Muscle of leg (tissue), 11 donors: ENCODE results near the gene TRPM5. TPM values are rescaled to one million over a fixed set of nuclear protein-coding genes. Genes with fewer than 3 reads are reported as not detected.

Experiments used
- DNase-seq: peaks from one replicate; pipeline ENCODE4 v3.0.0; 2013
- H3K27ac ChIP-seq: one replicate; pipeline ENCODE4 v1.5.1; 2013; ENCODE audit warnings: mild to moderate bottlenecking, low read length, control low read depth
- H3K27me3 ChIP-seq: one replicate; pipeline ENCODE4 v1.6.1; 2013; ENCODE audit warnings: low read length; ENCODE audit not compliant: control insufficient read depth, insufficient read depth
- H3K36me3 ChIP-seq: one replicate; pipeline ENCODE4 v1.6.1; 2013; ENCODE audit warnings: low read length; ENCODE audit not compliant: control insufficient read depth, insufficient read depth
- H3K4me1 ChIP-seq: one replicate; pipeline ENCODE4 v1.6.1; 2013; ENCODE audit warnings: low read length; ENCODE audit not compliant: control insufficient read depth, insufficient read depth
- H3K4me3 ChIP-seq: one replicate; pipeline ENCODE4 v1.5.1; 2013; ENCODE audit warnings: low read length, control low read depth
- H3K9me3 ChIP-seq: replicated peaks from 2 replicates; pipeline ENCODE4 v1.6.1; 2013; ENCODE audit warnings: low read depth, low read length; ENCODE audit not compliant: control insufficient read depth
- WGBS: methylation state at CpG from one replicate; pipeline ENCODE4 v1.1.5; 2013; ENCODE audit warnings: missing lambda C conversion rate; ENCODE audit not compliant: insufficient coverage; 5-methylcytosine and 5-hydroxymethylcytosine counted together
- polyA plus RNA-seq, 8 donors: library from polyadenylated mRNA; unstranded; fragments of 120-200 nt; gene quantifications; one replicate each; pipeline versions ENCODE4 v1.2.1 to v1.2.3, GENCODE V29; 2013; ENCODE audit warnings: inconsistent platforms in 1 of 8, low replicate concordance in 1 of 8; ENCODE audit not compliant: insufficient read length in 8 of 8, insufficient read depth in 1 of 8
- total RNA-seq: library from RNA; stranded (reverse); fragments of 120-200 nt; gene quantifications from one replicate; pipeline ENCODE4 v1.2.4, GENCODE V29; 2013

The TRPM5 gene
- total and polyA plus RNA-seq, 9 donors = under 0.01 to 0.05 (median 0.04) TPM; not detected in 5

GRCh38 chr11:2470495-2470894, 26.2 kb upstream of the TRPM5 start:
- H3K4me1 ChIP-seq = peaks cover 4% of the 10 kb centered on the region
- H3K27ac ChIP-seq = no peak overlapping the region
- WGBS = 87% methylated on average over 2 of the region's 7 CpGs
- DNase-seq = no peak
- no peaks in the 10 kb centered on the region for H3K36me3 ChIP-seq
- no peaks in the 10 kb centered on the region for H3K9me3 ChIP-seq
- no peak overlapping the region for H3K4me3 ChIP-seq
- peaks cover 16% of the 10 kb centered on the region for H3K27me3 ChIP-seq

DNA sequence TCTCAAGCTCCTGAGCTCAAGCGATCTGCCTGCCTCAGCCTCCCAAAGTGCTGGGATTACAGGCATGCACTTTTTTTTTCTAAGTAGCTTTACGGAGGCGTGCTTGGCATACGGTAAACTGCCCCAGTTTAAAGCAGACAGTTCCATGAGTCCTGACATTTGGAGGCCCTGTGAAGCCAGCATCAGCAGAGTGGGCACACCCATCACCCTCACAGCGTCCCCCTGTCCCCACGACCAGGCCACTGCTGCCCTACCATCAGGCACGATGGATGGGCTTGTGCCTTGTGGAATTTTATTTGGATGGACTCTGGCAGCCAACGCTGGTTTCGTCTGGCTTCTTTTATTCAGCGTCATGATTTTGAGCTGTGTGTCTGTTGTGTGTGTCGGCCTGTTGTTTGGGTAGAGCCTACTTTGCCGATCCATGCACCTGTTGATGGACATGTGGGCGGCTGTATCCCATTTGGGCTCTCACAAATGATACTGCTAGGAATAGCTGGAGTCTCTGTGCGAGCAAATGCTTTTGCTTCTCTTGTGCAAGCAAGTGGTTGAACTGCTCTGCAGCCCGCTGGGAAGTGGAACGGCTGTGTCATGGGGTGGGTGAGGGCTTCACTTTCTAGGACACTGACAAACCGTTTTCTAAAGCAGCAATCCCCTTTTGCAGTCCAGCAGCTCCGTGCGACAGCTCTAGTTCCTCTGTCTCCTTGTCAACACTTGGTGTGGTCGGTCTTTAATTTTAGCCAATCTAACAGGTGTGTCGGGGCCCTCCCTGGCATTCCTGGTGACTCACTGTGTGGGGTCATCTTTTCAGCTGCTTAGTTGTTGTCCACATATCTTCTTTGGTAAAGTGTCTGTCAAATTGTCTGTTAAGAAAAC, 24.3 kb upstream of the TRPM5 start:
- H3K27me3 ChIP-seq = peaks cover 16% of the 10 kb centered on the region
- H3K4me1 ChIP-seq = no peaks in the 10 kb centered on the region
- no peaks in the 10 kb centered on the region for H3K36me3 ChIP-seq
- no peak for DNase-seq
- no peak overlapping the region for H3K4me3 ChIP-seq
- 74% methylated on average over 20 of the region's 21 CpGs for WGBS
- no peaks in the 10 kb centered on the region for H3K9me3 ChIP-seq
- H3K27ac ChIP-seq = no peak overlapping the region

DNA sequence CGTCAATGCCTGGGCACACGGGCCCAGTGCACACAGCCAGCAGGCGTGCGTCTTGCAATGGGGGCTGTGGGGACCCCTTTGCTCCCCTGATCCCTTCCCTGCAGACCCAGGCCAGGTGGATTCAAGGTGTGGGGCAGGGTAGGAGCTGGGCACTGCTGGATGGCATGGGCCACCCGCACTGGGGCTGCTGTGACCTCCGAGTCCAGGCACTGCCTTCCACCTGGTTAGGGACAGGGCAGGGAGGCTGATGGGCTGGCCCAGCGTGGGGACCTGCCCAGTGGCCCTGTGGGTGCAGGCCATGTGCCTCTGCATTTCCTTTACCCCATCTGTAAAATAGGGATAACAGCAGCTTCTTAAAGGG, 23.4 kb upstream of the TRPM5 start:
- Histone ChIP-seq H3K27ac (no peak overlapping the region), H3K27me3 (peaks cover 16% of the 10 kb centered on the region), H3K36me3 (no peaks in the 10 kb centered on the region), H3K4me1 (no peaks in the 10 kb centered on the region), H3K9me3 (no peaks in the 10 kb centered on the region), H3K4me3 (no peak overlapping the region)
- no peak for DNase-seq
- 85% methylated on average over 7 of the region's 7 CpGs for WGBS

DNA sequence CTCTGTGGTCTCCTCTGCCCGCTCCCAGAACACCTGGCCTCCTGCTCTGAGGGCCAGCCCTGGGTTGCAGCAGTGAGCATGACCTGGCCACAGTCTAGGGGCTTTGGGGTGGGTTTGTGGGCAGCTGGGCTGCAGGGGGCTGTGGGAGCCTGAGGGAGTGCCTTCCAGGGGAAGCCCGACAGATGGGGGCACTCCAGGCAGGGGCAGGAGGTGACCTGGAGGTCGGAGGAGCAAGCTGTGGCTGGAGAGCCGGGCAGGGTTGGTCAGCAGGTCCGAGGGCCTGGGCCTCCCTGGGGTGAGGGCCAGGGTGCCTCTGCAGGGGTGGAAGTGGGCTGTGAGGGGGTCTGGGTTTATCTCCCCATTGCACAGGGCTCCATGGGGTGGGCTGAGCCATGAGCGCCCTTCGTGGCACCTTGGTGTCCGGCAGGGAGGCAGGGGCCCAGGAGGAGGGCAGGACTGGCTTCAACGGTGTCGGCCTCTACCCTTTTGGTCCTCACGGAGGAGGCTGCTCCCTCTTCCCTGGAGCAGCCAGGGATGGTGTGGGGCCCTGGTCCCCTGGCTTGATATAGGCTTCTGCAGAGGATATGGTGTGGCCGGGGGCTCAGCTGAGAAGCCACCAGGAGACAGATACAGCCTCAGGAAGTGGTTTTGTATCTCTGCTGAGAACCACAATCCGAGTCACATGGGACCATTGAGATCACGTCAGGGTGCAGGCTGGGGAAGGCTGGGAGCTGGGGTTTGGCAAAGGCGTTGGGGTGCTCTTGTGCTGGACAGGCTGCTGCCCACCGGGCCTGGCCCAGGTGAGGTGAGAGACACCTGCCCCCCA, 22.8 kb upstream of the TRPM5 start:
- H3K27ac ChIP-seq = no peak overlapping the region
- DNase-seq = no peak
- H3K4me1 ChIP-seq = peaks cover 3% of the 10 kb centered on the region
- peaks cover 16% of the 10 kb centered on the region for H3K27me3 ChIP-seq
- no peak overlapping the region for H3K4me3 ChIP-seq
- no peaks in the 10 kb centered on the region for H3K9me3 ChIP-seq
- 63% methylated on average over 16 of the region's 16 CpGs for WGBS
- H3K36me3 ChIP-seq = no peaks in the 10 kb centered on the region

GRCh38 chr11:2466069-2466801, 21.9 kb upstream of the TRPM5 start:
- no peak for DNase-seq
- no peak overlapping the region for H3K4me3 ChIP-seq
- H3K9me3 ChIP-seq = no peaks in the 10 kb centered on the region
- H3K27me3 ChIP-seq = peaks cover 15% of the 10 kb centered on the region
- no peaks in the 10 kb centered on the region for H3K36me3 ChIP-seq
- peaks cover 5% of the 10 kb centered on the region for H3K4me1 ChIP-seq
- 69% methylated on average over 7 of the region's 9 CpGs for WGBS
- H3K27ac ChIP-seq = no peak overlapping the region

DNA sequence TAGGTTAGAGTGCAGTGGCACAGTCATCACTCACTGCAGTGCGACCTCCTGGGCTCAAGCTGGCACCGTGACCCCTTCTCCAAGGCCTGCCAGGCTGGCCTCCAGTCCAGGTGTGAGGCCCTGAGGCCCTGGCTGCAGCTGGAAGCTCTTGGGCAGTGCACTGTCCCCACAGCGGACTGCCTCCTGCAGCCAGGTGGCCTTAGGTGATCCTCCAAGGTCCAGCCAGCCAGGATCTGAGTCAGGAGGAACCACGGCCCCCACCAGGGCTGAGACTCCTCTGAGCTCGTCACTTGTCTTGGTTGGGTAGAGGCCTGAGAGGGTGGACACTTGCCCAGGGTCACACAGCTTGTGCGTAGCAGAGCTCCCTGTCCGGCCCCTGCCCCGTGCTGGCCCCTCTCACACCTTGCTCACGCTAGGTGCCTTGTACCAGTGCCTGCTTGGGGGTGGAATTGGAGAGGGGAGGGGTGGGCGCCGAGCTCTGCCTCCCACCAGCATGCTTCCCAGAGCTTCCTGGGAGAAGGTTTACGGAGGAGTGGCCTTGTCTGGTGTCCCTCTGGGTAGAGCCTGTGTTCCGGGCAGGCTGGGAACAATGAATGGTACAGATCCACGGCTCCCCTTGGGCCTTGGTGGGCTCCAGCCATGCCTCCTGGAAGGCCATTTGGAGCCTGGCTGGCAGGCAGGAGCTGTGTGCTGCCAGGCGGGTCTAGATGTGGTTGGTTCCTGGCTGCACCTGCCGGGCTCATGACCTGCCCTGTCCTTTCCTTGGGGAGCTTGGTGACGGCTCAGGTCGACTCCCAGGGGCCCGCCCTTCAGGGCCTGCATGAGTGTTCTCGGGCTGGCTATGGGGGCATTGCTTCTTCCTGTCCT, 21.1 kb upstream of the TRPM5 start:
- 83% methylated on average over 17 of the region's 20 CpGs for WGBS
- H3K4me1 ChIP-seq = peaks cover 5% of the 10 kb centered on the region
- H3K27me3 ChIP-seq = peaks cover 9% of the 10 kb centered on the region
- H3K27ac ChIP-seq = no peak overlapping the region
- no peaks in the 10 kb centered on the region for H3K9me3 ChIP-seq
- DNase-seq = no peak
- no peak overlapping the region for H3K4me3 ChIP-seq
- no peaks in the 10 kb centered on the region for H3K36me3 ChIP-seq

DNA sequence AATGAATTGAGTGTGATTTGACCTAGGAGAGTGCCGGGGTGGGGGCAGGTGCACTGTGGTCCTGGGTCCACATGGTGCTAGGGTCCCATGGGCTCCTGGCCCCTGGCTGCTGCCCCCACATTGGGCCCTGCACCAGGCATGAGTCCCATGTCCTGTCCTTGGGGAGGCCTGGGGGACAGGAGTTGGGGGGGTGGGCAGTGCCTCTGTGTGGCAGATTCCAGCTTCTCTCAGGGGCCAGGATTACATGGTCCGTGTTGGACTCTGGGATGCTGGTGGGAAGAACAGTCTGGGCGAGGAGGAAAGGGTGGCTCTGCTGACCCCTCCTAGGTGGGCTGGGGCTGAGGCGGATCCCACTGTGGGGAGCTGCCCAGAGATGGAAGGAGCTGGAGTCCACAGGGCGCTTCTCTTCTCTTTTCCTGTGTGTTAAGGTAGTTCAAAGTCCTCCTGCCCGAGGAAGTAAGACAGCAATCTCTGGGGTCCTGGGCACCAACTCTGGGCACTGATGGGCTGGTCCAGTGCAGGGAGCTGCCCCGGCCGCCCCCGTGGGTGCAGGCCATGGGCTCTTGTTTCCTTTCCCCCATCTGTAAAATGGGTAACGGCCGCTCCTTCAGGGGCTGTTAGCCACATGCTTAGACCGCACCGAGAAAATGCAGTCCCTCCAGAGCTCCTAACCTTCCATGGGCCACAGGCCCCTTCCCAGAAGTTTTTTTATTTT, 20.3 kb upstream of the TRPM5 start:
- Histone ChIP-seq H3K9me3 (no peaks in the 10 kb centered on the region), H3K36me3 (no peaks in the 10 kb centered on the region), H3K4me1 (peaks cover 5% of the 10 kb centered on the region), H3K4me3 (no peak overlapping the region), H3K27ac (no peak overlapping the region), H3K27me3 (peaks cover 6% of the 10 kb centered on the region)
- DNase-seq = no peak
- 79% methylated on average over 10 of the region's 13 CpGs for WGBS

DNA sequence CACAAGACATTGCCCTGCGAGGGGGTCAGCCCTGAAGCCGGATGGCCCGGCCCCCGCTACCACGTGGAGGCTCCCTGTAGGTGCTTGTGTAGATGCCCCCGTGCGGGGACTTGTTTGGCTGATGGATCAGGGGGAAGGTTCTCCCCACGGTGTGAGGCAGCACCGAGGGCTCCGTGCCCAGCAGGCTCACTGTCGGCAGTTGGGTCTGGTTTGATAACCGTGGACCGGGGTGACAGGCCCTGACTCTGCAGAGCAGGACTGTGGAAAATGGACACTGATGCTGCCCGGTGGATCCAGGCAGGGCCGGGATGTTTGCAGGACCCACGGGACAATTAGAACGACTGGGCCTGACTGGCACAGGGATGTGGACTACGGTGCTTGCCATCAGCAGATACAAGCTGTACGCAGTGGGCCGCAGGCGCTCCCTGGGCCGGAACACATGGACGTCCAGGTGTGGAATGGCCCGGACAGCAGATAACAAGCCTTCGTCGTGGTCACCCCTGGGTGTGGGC, 19.5 kb upstream of the TRPM5 start:
- Histone ChIP-seq H3K36me3 (no peaks in the 10 kb centered on the region), H3K4me3 (no peak overlapping the region), H3K9me3 (no peaks in the 10 kb centered on the region), H3K27ac (no peak overlapping the region), H3K27me3 (peaks cover 6% of the 10 kb centered on the region), H3K4me1 (peaks cover 5% of the 10 kb centered on the region)
- WGBS = 79% methylated on average over 22 of the region's 26 CpGs
- no peak for DNase-seq
